ENCODE measurements around the gene ZC3HAV1L. TPM values are rescaled to one million over a fixed set of nuclear protein-coding genes. Genes with fewer than 3 reads are reported as not detected.

Gene ZC3HAV1L, protein sequence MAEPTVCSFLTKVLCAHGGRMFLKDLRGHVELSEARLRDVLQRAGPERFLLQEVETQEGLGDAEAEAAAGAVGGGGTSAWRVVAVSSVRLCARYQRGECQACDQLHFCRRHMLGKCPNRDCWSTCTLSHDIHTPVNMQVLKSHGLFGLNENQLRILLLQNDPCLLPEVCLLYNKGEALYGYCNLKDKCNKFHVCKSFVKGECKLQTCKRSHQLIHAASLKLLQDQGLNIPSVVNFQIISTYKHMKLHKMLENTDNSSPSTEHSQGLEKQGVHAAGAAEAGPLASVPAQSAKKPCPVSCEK
- total RNA-seq = 10 to 100 TPM in 2 of 4 donors, 1 to 10 TPM in 2; 8.5 to 14.1 (median 11.9) TPM

DNA sequence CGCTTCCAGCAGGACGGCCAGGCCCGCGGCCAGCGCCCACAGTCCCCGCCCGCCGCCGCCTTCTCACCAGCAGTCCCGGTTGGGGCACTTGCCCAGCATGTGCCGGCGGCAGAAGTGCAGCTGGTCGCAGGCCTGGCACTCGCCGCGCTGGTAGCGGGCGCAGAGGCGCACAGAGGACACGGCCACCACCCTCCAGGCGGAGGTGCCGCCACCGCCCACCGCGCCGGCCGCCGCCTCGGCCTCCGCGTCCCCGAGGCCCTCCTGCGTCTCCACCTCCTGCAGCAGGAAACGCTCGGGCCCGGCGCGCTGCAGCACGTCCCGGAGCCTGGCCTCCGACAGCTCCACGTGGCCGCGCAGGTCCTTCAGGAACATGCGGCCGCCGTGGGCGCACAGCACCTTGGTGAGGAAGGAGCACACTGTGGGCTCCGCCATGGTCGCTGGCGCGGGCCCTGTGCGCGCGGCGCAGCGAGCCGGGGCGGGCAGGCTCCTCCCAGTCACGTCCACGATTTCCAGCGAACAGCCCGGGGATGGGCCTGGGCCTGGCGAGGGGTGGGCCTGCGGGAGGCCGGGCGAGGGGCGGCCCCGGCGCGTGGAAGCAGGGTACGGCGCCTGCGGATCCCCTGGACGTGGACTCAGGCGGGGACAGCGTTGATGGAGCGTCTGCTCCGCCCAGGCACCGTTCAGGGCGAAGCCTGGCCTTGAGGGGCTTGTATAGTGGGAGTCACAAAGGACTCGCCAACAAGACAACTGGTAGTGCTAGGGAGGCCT lies at the start of gene ZC3HAV1L:
Gene ZC3HAV1L, minus strand, starts transcription at position 457 of the 768 bp plus-strand sequence. Its CDS starts 25 bp downstream, at position 432.
- TF ChIP-seq, protein P1, sequence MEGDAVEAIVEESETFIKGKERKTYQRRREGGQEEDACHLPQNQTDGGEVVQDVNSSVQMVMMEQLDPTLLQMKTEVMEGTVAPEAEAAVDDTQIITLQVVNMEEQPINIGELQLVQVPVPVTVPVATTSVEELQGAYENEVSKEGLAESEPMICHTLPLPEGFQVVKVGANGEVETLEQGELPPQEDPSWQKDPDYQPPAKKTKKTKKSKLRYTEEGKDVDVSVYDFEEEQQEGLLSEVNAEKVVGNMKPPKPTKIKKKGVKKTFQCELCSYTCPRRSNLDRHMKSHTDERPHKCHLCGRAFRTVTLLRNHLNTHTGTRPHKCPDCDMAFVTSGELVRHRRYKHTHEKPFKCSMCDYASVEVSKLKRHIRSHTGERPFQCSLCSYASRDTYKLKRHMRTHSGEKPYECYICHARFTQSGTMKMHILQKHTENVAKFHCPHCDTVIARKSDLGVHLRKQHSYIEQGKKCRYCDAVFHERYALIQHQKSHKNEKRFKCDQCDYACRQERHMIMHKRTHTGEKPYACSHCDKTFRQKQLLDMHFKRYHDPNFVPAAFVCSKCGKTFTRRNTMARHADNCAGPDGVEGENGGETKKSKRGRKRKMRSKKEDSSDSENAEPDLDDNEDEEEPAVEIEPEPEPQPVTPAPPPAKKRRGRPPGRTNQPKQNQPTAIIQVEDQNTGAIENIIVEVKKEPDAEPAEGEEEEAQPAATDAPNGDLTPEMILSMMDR (IDR thresholded peaks at IDR 0.05; ENCODE audit: low read depth) = no peak

DNA sequence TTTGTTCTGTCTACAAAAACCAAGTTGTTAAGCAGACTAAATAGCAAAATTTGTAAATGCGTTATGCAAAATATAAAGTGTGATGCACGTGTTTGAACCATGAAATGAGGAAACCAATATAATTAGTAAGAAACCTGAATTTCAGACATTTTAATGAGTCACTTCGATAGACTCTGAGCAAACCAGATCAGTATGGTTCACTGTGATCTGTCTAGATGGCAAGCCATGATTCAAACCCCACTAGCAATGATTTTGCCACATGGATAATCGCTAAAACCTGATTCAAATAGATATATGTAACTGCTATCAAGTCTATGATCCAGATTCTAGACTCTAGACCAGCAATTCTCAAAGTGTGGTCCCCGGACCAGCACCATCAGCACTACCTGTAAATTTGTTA lies 48.9 kb upstream of the ZC3HAV1L start:
- TF ChIP-seq, protein P1 (IDR thresholded peaks at IDR 0.05; ENCODE audit: low read depth) = no peak

DNA sequence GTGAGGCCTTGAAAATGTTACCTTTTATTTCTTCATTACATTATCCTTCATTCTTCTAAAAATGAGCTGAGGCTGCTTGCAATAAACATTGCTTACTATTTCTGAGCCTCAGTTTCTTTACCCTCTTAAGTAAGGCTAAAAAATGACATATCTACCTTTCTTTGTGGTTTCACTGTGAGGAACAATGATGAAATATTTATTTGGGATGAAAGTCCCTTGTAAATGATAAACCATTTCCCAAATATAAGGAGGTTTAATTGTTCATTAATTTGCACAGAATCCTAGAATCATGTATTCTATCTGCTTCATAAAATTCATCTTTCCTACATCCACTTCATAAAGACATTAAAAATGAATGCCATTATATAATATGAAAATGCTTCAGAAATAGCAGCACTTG lies 45.7 kb upstream of the ZC3HAV1L start:
- TF ChIP-seq, protein P1 (IDR thresholded peaks at IDR 0.05; ENCODE audit: low read depth) = no peak

DNA sequence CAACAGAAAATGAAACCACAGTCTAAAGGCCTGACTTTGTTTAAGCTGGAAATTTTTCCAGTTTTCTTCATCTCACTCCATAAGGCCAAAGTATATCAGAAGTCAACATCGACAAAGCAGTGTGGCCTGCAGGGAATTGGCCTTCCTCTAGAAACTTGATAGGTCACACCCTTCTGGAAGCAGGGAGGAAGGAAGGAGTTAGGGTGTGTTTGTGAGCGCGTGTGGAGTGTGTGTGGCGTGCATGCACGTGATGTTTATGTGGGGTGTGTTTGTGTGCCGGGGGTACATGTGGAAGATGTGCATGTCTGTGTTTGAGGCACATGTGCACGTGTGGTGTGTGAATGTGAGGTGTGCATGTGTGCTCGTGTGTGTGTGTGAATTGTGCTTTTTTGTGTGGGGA lies 45.1 kb upstream of the ZC3HAV1L start:
- TF ChIP-seq, protein P1 (IDR thresholded peaks at IDR 0.05; ENCODE audit: low read depth) = no peak

DNA sequence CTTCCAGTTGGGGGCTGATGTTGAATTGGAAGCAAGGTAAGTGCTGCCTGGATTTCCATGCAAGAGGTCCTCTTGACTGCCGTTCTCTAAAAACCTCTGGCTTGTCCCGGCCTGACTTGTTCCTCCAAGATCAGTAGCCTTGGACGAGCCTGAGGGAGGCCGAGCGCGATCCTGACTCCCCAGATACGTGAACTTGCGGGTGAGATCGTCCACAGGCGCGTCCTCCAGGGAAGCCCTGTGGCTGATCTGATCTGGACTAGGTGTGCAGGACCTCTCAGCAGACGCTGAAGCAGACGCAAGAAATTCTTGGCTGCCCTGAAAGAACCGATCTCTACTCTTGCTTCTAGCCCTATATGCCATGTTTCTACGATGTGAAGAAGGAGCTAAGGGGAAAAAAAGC lies 44.0 kb upstream of the ZC3HAV1L start:
- TF ChIP-seq, protein P1 (IDR thresholded peaks at IDR 0.05; ENCODE audit: low read depth) = no peak

DNA sequence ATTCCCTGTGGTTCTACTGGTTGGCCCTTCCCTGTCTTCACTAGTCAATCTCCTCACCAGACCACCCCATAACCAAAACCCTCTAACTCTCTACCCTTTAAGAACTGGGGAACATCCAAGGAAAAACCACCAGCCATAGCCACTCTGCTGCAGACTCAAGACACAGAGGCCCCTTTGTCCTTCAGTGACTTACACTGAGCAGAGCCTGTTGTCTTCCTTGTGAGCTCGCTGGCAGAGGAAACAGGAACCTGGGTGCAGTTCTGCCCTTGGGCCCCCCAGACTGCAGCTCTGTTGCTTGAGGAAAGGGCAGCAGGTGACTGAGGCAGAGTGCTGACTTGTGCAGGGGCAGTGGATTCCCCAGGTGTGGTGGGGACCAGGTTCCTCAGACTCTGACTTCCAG lies 43.1 kb upstream of the ZC3HAV1L start:
- TF ChIP-seq, protein P1 (IDR thresholded peaks at IDR 0.05; ENCODE audit: low read depth) = no peak

DNA sequence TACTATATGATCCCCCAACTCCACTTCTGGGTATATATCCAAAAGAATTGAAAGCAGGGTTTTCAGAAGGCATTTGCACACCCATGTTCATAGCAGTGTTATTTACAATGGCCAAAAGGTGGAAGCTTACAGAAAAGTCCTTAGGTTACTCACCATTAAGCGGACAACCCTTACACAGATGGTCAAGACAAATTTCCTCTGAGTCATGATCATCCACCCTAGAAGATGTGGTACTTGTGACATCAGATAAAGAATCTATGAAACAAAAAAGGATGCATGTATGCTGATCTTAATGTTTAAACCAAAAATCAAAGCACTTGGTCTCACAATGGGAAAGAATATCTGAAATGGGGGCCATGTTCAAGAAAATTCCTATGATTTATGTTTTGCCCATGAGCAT lies 42.6 kb upstream of the ZC3HAV1L start:
- TF ChIP-seq, protein P1 (IDR thresholded peaks at IDR 0.05; ENCODE audit: low read depth) = no peak
